AG10803 (cell line): ENCODE measurements around the gene GPR108.

ENCODE experiments used
- DNase-seq: peaks from one replicate; pipeline ENCODE4 v3.0.0; 2010; ENCODE audit warnings: low read depth
- H3K4me3 ChIP-seq: 2 replicates; pipeline ENCODE4 v1.5.1; 2011; ENCODE audit warnings: mild to moderate bottlenecking, low read length, control low read depth
- CTCF ChIP-seq: conservative IDR thresholded peaks from 2 replicates; pipeline ENCODE4 v1.5.1; 2011; ENCODE audit warnings: mild to moderate bottlenecking, low read length, control low read depth, inconsistent platforms

The GPR108 gene

GRCh38 chr19:6690160-6690885 lies 47.1 kb downstream of the GPR108 start:
- no peak overlapping the region for H3K4me3 ChIP-seq
- TF ChIP-seq CTCF = no peak
- DNase-seq = no peak

GRCh38 chr19:6687114-6687513 lies 50.3 kb downstream of the GPR108 start:
- no peak for DNase-seq
- no peak for TF ChIP-seq CTCF

GRCh38 chr19:6686628-6686975 lies 50.8 kb downstream of the GPR108 start:
- TF ChIP-seq CTCF = no peak
- no peak overlapping the region for H3K4me3 ChIP-seq
- DNase-seq = no peak

More at GRCh38 chr19:6687114-6687513, 50.3 kb downstream of the GPR108 start:
- H3K4me3 ChIP-seq = no peak overlapping the region

- no peak for DNase-seq
- no peak overlapping the region for H3K4me3 ChIP-seq
- no peak for TF ChIP-seq CTCF
Observed at GRCh38 chr19:6685962-6686627, 51.3 kb downstream of the GPR108 start.

GRCh38 chr19:6685482-6685881 lies 51.9 kb downstream of the GPR108 start:
- TF ChIP-seq CTCF = no peak
- DNase-seq = no peak
- H3K4me3 ChIP-seq = no peak overlapping the region

- H3K4me3 ChIP-seq = no peak overlapping the region
- no peak for DNase-seq
- TF ChIP-seq CTCF = no peak
Observed at GRCh38 chr19:6683971-6684370, 53.4 kb downstream of the GPR108 start.

- TF ChIP-seq CTCF = no peak
- no peak for DNase-seq
- no peak overlapping the region for H3K4me3 ChIP-seq
Observed at GRCh38 chr19:6682607-6683128, 54.7 kb downstream of the GPR108 start.
